Measurements from ENCODE around the gene RHOG.

The RHOG gene

GRCh38 chr11:3885855-3886254, 45.1 kb upstream of the RHOG start:
- H3K4me3 ChIP-seq (ENCODE audit: insufficient read depth in 1 of 2, low read depth in 1 of 2, low read length in 2 of 2): no peak overlapping the region
- H2BK12ac ChIP-seq (ENCODE audit: low read length in 2 of 2): no peak overlapping the region
- no peak overlapping the region for H2AFZ ChIP-seq (ENCODE audit: low read depth, low read length)
- H3K4me1 ChIP-seq (ENCODE audit: control insufficient read depth, insufficient read depth, low read depth, low read length): peaks cover 4% of the 10 kb centered on the region
- H4K8ac ChIP-seq (ENCODE audit: low read length): no peak overlapping the region
- no peak overlapping the region for H3K9ac ChIP-seq (ENCODE audit: low read length)
- H3K23ac ChIP-seq (ENCODE audit: low read length in 2 of 2): no peak overlapping the region
- DNase-seq: no peak
- peak overlapping the region in 1 of 2 experiments; percentile 28 for H3K4ac ChIP-seq (ENCODE audit: low read depth in 1 of 2, low read length in 2 of 2)
- H2BK120ac ChIP-seq (ENCODE audit: low read depth, low read length): no peak overlapping the region
- WGBS: 92% methylated on average over 5 of the region's 7 CpGs
- no peak overlapping the region for H2BK5ac ChIP-seq (ENCODE audit: low read depth, low read length, poor library complexity, severe bottlenecking)
- no peak overlapping the region for H4K91ac ChIP-seq (ENCODE audit: low read length)
- no peak overlapping the region for H3K4me2 ChIP-seq (ENCODE audit: low read length, poor library complexity, severe bottlenecking)
- H3K36me3 ChIP-seq (ENCODE audit: control insufficient read depth in 1 of 2, insufficient read depth in 2 of 2, low read depth in 1 of 2, low read length in 2 of 2): no peaks in the 10 kb centered on the region
- no peak overlapping the region for H3K27ac ChIP-seq (ENCODE audit: low read length, poor library complexity, severe bottlenecking)
- peak overlapping the region in 1 of 2 experiments; percentile 8 for H3K18ac ChIP-seq (ENCODE audit: low read depth in 1 of 2, low read length in 2 of 2)
- H3K9me3 ChIP-seq (ENCODE audit: control insufficient read depth, low read length): no peaks in the 10 kb centered on the region
- peaks cover 21% of the 10 kb centered on the region for H3K79me1 ChIP-seq (replicated peaks; ENCODE audit: low read length, poor library complexity, severe bottlenecking)
- no peak overlapping the region for H2BK15ac ChIP-seq (ENCODE audit: low read depth, poor library complexity, severe bottlenecking)
- no peaks in the 10 kb centered on the region for H3K27me3 ChIP-seq (ENCODE audit: control insufficient read depth in 1 of 2, insufficient read depth in 1 of 2, low read length in 2 of 2)
- peak overlapping the region; percentile 31 for H2AK5ac ChIP-seq (ENCODE audit: low read length, severe bottlenecking)
- peak overlapping the region in 1 of 2 experiments; percentile 71 for H3K14ac ChIP-seq (ENCODE audit: low read length in 2 of 2)

- Histone ChIP-seq H3K9ac (ENCODE audit: low read length) (no peak overlapping the region), H3K79me1 (replicated peaks; ENCODE audit: low read length, poor library complexity, severe bottlenecking) (peaks cover 12% of the 10 kb centered on the region), H3K4me1 (ENCODE audit: control insufficient read depth, insufficient read depth, low read depth, low read length) (peaks cover 14% of the 10 kb centered on the region), H3K4me3 (ENCODE audit: insufficient read depth in 1 of 2, low read depth in 1 of 2, low read length in 2 of 2) (no peak overlapping the region), H3K4ac (ENCODE audit: low read depth in 1 of 2, low read length in 2 of 2) (no peak overlapping the region), H3K27me3 (ENCODE audit: control insufficient read depth in 1 of 2, insufficient read depth in 1 of 2, low read length in 2 of 2) (no peaks in the 10 kb centered on the region), H3K36me3 (ENCODE audit: control insufficient read depth in 1 of 2, insufficient read depth in 2 of 2, low read depth in 1 of 2, low read length in 2 of 2) (no peaks in the 10 kb centered on the region), H2BK12ac (ENCODE audit: low read length in 2 of 2) (no peak overlapping the region), H2BK120ac (ENCODE audit: low read depth, low read length) (no peak overlapping the region), H2AK5ac (ENCODE audit: low read length, severe bottlenecking) (no peak overlapping the region), H4K8ac (ENCODE audit: low read length) (no peak overlapping the region), H3K9me3 (ENCODE audit: control insufficient read depth, low read length) (no peaks in the 10 kb centered on the region), H3K18ac (ENCODE audit: low read depth in 1 of 2, low read length in 2 of 2) (no peak overlapping the region), H2BK5ac (ENCODE audit: low read depth, low read length, poor library complexity, severe bottlenecking) (no peak overlapping the region), H4K91ac (ENCODE audit: low read length) (no peak overlapping the region), H3K23ac (ENCODE audit: low read length in 2 of 2) (no peak overlapping the region), H2BK15ac (ENCODE audit: low read depth, poor library complexity, severe bottlenecking) (no peak overlapping the region), H2AFZ (ENCODE audit: low read depth, low read length) (no peak overlapping the region), H3K14ac (ENCODE audit: low read length in 2 of 2) (no peak overlapping the region), H3K4me2 (ENCODE audit: low read length, poor library complexity, severe bottlenecking) (no peak overlapping the region), H3K27ac (ENCODE audit: low read length, poor library complexity, severe bottlenecking) (no peak overlapping the region)
- DNase-seq: no peak
Observed at GRCh38 chr11:3882655-3883054, 41.9 kb upstream of the RHOG start.

GRCh38 chr11:3880724-3881123, 40.0 kb upstream of the RHOG start:
- Histone ChIP-seq H3K9ac (ENCODE audit: low read length) (no peak overlapping the region), H3K79me1 (replicated peaks; ENCODE audit: low read length, poor library complexity, severe bottlenecking) (peaks cover 10% of the 10 kb centered on the region), H2AFZ (ENCODE audit: low read depth, low read length) (no peak overlapping the region), H3K4me2 (ENCODE audit: low read length, poor library complexity, severe bottlenecking) (no peak overlapping the region), H3K4ac (ENCODE audit: low read depth in 1 of 2, low read length in 2 of 2) (no peak overlapping the region), H3K9me3 (ENCODE audit: control insufficient read depth, low read length) (no peaks in the 10 kb centered on the region), H4K8ac (ENCODE audit: low read length) (no peak overlapping the region), H3K4me1 (ENCODE audit: control insufficient read depth, insufficient read depth, low read depth, low read length) (peaks cover 14% of the 10 kb centered on the region), H2BK120ac (ENCODE audit: low read depth, low read length) (no peak overlapping the region), H3K36me3 (ENCODE audit: control insufficient read depth in 1 of 2, insufficient read depth in 2 of 2, low read depth in 1 of 2, low read length in 2 of 2) (no peaks in the 10 kb centered on the region), H2AK5ac (ENCODE audit: low read length, severe bottlenecking) (no peak overlapping the region), H3K23ac (ENCODE audit: low read length in 2 of 2) (no peak overlapping the region), H3K4me3 (ENCODE audit: insufficient read depth in 1 of 2, low read depth in 1 of 2, low read length in 2 of 2) (no peak overlapping the region), H2BK12ac (ENCODE audit: low read length in 2 of 2) (no peak overlapping the region), H3K18ac (ENCODE audit: low read depth in 1 of 2, low read length in 2 of 2) (no peak overlapping the region), H3K27me3 (ENCODE audit: control insufficient read depth in 1 of 2, insufficient read depth in 1 of 2, low read length in 2 of 2) (no peaks in the 10 kb centered on the region), H2BK5ac (ENCODE audit: low read depth, low read length, poor library complexity, severe bottlenecking) (no peak overlapping the region), H4K91ac (ENCODE audit: low read length) (no peak overlapping the region), H3K27ac (ENCODE audit: low read length, poor library complexity, severe bottlenecking) (peak overlapping the region; percentile 86), H2BK15ac (ENCODE audit: low read depth, poor library complexity, severe bottlenecking) (no peak overlapping the region), H3K14ac (ENCODE audit: low read length in 2 of 2) (no peak overlapping the region)
- WGBS: 0% methylated on average over 1 of the region's 3 CpGs
- peak; percentile 45 for DNase-seq

GRCh38 chr11:3879967-3880542, 39.3 kb upstream of the RHOG start:
- no peak overlapping the region for H2AFZ ChIP-seq (ENCODE audit: low read depth, low read length)
- 65% methylated on average over 2 of the region's 2 CpGs for WGBS
- H3K27me3 ChIP-seq (ENCODE audit: control insufficient read depth in 1 of 2, insufficient read depth in 1 of 2, low read length in 2 of 2): no peaks in the 10 kb centered on the region
- no peak overlapping the region for H3K4me2 ChIP-seq (ENCODE audit: low read length, poor library complexity, severe bottlenecking)
- H3K4me3 ChIP-seq (ENCODE audit: insufficient read depth in 1 of 2, low read depth in 1 of 2, low read length in 2 of 2): no peak overlapping the region
- H3K9ac ChIP-seq (ENCODE audit: low read length): no peak overlapping the region
- H2BK5ac ChIP-seq (ENCODE audit: low read depth, low read length, poor library complexity, severe bottlenecking): no peak overlapping the region
- no peak overlapping the region for H2BK12ac ChIP-seq (ENCODE audit: low read length in 2 of 2)
- DNase-seq: no peak
- peaks cover 8% of the 10 kb centered on the region for H3K79me1 ChIP-seq (replicated peaks; ENCODE audit: low read length, poor library complexity, severe bottlenecking)
- H4K91ac ChIP-seq (ENCODE audit: low read length): no peak overlapping the region
- H2BK15ac ChIP-seq (ENCODE audit: low read depth, poor library complexity, severe bottlenecking): no peak overlapping the region
- H2BK120ac ChIP-seq (ENCODE audit: low read depth, low read length): no peak overlapping the region
- no peaks in the 10 kb centered on the region for H3K36me3 ChIP-seq (ENCODE audit: control insufficient read depth in 1 of 2, insufficient read depth in 2 of 2, low read depth in 1 of 2, low read length in 2 of 2)
- H3K23ac ChIP-seq (ENCODE audit: low read length in 2 of 2): no peak overlapping the region
- H3K18ac ChIP-seq (ENCODE audit: low read depth in 1 of 2, low read length in 2 of 2): no peak overlapping the region
- no peak overlapping the region for H3K4ac ChIP-seq (ENCODE audit: low read depth in 1 of 2, low read length in 2 of 2)
- no peak overlapping the region for H2AK5ac ChIP-seq (ENCODE audit: low read length, severe bottlenecking)
- peak overlapping the region; percentile 86 for H3K27ac ChIP-seq (ENCODE audit: low read length, poor library complexity, severe bottlenecking)
- H3K14ac ChIP-seq (ENCODE audit: low read length in 2 of 2): no peak overlapping the region
- no peaks in the 10 kb centered on the region for H3K9me3 ChIP-seq (ENCODE audit: control insufficient read depth, low read length)
- H4K8ac ChIP-seq (ENCODE audit: low read length): no peak overlapping the region
- peaks cover 13% of the 10 kb centered on the region for H3K4me1 ChIP-seq (ENCODE audit: control insufficient read depth, insufficient read depth, low read depth, low read length)

All from mesenchymal stem cell (in vitro differentiated cells and primary cell).